IPS DF 6.9 (cell line): ENCODE data around the gene U2SURP.
"Not testable (repeated sequence)": the region's sequence is repeated elsewhere in the genome, so short reads cannot be mapped to it uniquely, and the experiment has no call there.

ENCODE experiments used
- DNase-seq: peaks from one replicate; pipeline ENCODE4 v3.0.0-alpha.2; 2013; ENCODE audit warnings: low read depth, low spot score
- H3K27ac ChIP-seq: one replicate; pipeline ENCODE4 v1.5.1; 2013; ENCODE audit warnings: low read length, control low read depth
- H3K27me3 ChIP-seq: 2 replicates; pipeline ENCODE4 v1.6.1; 2013; ENCODE audit warnings: mild to moderate bottlenecking, low read length; ENCODE audit not compliant: control insufficient read depth, insufficient read depth
- H3K36me3 ChIP-seq: 2 replicates; pipeline ENCODE4 v1.6.1; 2013; ENCODE audit warnings: low read length; ENCODE audit not compliant: control insufficient read depth, insufficient read depth
- H3K4me1 ChIP-seq: 2 replicates; pipeline ENCODE4 v1.6.1; 2013; ENCODE audit warnings: low read length; ENCODE audit not compliant: control insufficient read depth, insufficient read depth
- H3K4me3 ChIP-seq: 2 replicates; pipeline ENCODE4 v1.5.1; 2013; ENCODE audit warnings: mild to moderate bottlenecking, low read length
- H3K9me3 ChIP-seq: 2 replicates; pipeline ENCODE4 v1.6.1; 2013; ENCODE audit warnings: low read length, inconsistent platforms; ENCODE audit not compliant: control insufficient read depth, insufficient read depth
- WGBS: extraction: QIAGEN DNeasy Blood & Tissue Kit; methylation state at CpG from one replicate; pipeline ENCODE4 v1.1.7; 2013; ENCODE audit warnings: mixed read lengths, missing lambda C conversion rate; ENCODE audit not compliant: insufficient read length, insufficient coverage; 5-methylcytosine and 5-hydroxymethylcytosine counted together

The U2SURP gene

GRCh38 chr3:143014921-143015320, 13.6 kb downstream of the U2SURP start:
- Histone ChIP-seq H3K4me1 (no peaks in the 10 kb centered on the region), H3K36me3 (peaks cover 3% of the 10 kb centered on the region; the same call in 1 of the 2 replicates)

GRCh38 chr3:143016321-143016972, 15.1 kb downstream of the U2SURP start:
- H3K27ac ChIP-seq, result no peak overlapping the region
- no CpG with 5 or more reads among the region's 3 CpGs for WGBS
- H3K36me3 ChIP-seq, result peaks cover 5% of the 10 kb centered on the region; the same call in 1 of the 2 replicates
- H3K9me3 ChIP-seq, result no peaks in the 10 kb centered on the region
- DNase-seq, result no peak
- no peak overlapping the region for H3K4me3 ChIP-seq
- no peaks in the 10 kb centered on the region for H3K4me1 ChIP-seq
- H3K27me3 ChIP-seq, result no peaks in the 10 kb centered on the region

More at GRCh38 chr3:143014921-143015320, 13.6 kb downstream of the U2SURP start:
- H3K4me3 ChIP-seq, result no peak overlapping the region
- H3K27ac ChIP-seq, result no peak overlapping the region
- no peaks in the 10 kb centered on the region for H3K27me3 ChIP-seq
- no peaks in the 10 kb centered on the region for H3K9me3 ChIP-seq
- DNase-seq, result no peak

- WGBS, result no CpG with 5 or more reads among the region's 4 CpGs
Measured at GRCh38 chr3:143024351-143024960, 23.1 kb downstream of the U2SURP start.

GRCh38 chr3:143031327-143031726, 30.0 kb downstream of the U2SURP start:
- no peaks in the 10 kb centered on the region for H3K27me3 ChIP-seq
- H3K36me3 ChIP-seq, result peaks cover 7% of the 10 kb centered on the region; the same call in 1 of the 2 replicates
- no peak overlapping the region for H3K27ac ChIP-seq
- DNase-seq, result no peak
- H3K9me3 ChIP-seq, result no peaks in the 10 kb centered on the region
- no peaks in the 10 kb centered on the region for H3K4me1 ChIP-seq
- no CpG with 5 or more reads among the region's 2 CpGs for WGBS
- H3K4me3 ChIP-seq, result no peak overlapping the region

More at GRCh38 chr3:143024351-143024960, 23.1 kb downstream of the U2SURP start:
- H3K27me3 ChIP-seq, result no peaks in the 10 kb centered on the region
- no peaks in the 10 kb centered on the region for H3K9me3 ChIP-seq
- H3K4me3 ChIP-seq, result no peak overlapping the region
- no peak overlapping the region for H3K27ac ChIP-seq
- no peak for DNase-seq
- peaks cover 6% of the 10 kb centered on the region; the same call in 1 of the 2 replicates for H3K36me3 ChIP-seq
- no peaks in the 10 kb centered on the region for H3K4me1 ChIP-seq

GRCh38 chr3:143031796-143032387, 30.5 kb downstream of the U2SURP start:
- not testable (repeated sequence) for H3K36me3 ChIP-seq, DNase-seq
- WGBS, result no CpG with 5 or more reads among the region's 4 CpGs

GRCh38 chr3:143035466-143036211, 34.3 kb downstream of the U2SURP start:
- Histone ChIP-seq H3K4me3 (no peak overlapping the region), H3K36me3 (peaks cover 3% of the 10 kb centered on the region; the same call in 1 of the 2 replicates), H3K9me3 (no peaks in the 10 kb centered on the region), H3K27me3 (no peaks in the 10 kb centered on the region), H3K4me1 (no peaks in the 10 kb centered on the region), H3K27ac (no peak overlapping the region)
- DNase-seq, result no peak
- WGBS, result no CpG with 5 or more reads among the region's 3 CpGs

More at GRCh38 chr3:143031796-143032387, 30.5 kb downstream of the U2SURP start:
- H3K4me3 ChIP-seq, H3K27ac ChIP-seq, H3K9me3 ChIP-seq, H3K4me1 ChIP-seq, H3K27me3 ChIP-seq: not testable (repeated sequence)

DNA sequence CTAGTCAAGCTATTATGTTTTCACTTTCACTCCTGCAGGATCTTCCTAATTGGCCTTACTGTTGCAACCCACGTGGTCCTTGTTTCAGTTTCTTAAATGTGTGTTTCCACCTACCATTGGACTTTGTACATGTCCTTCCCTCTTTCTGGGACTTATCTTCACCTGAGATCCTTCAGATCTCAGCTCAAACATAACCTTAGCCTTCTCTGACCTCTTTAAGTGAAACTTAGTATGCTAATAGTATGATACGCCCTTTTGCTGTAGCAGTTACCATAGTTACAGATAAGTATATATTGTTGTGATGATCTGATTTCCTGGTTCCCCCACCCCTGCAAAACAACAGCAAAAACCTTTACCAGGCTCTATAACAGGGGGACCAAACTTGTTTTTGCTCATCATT, 35.2 kb downstream of the U2SURP start:
- no peaks in the 10 kb centered on the region for H3K4me1 ChIP-seq
- no peaks in the 10 kb centered on the region; the same call in 1 of the 2 replicates for H3K36me3 ChIP-seq
- WGBS, result no CpG with 5 or more reads among the region's 2 CpGs
- H3K27me3 ChIP-seq, result no peaks in the 10 kb centered on the region
- no peaks in the 10 kb centered on the region for H3K9me3 ChIP-seq
- no peak overlapping the region for H3K27ac ChIP-seq
- DNase-seq, result no peak
- no peak overlapping the region for H3K4me3 ChIP-seq

GRCh38 chr3:143037867-143038266, 36.5 kb downstream of the U2SURP start:
- H3K36me3 ChIP-seq, result no peaks in the 10 kb centered on the region; the same call in 1 of the 2 replicates
- H3K27me3 ChIP-seq, result no peaks in the 10 kb centered on the region
- no peak overlapping the region for H3K4me3 ChIP-seq
- no peaks in the 10 kb centered on the region for H3K9me3 ChIP-seq
- H3K27ac ChIP-seq, result no peak overlapping the region
- DNase-seq, result no peak
- H3K4me1 ChIP-seq, result no peaks in the 10 kb centered on the region
- 100% methylated on average over 1 of the region's 2 CpGs for WGBS

GRCh38 chr3:143040261-143040879, 39.0 kb downstream of the U2SURP start:
- Histone ChIP-seq H3K36me3 (peaks cover 9% of the 10 kb centered on the region; the same call in 1 of the 2 replicates), H3K27me3 (no peaks in the 10 kb centered on the region), H3K9me3 (no peaks in the 10 kb centered on the region), H3K4me1 (no peaks in the 10 kb centered on the region), H3K4me3 (no peak overlapping the region), H3K27ac (no peak overlapping the region)
- WGBS, result no CpG with 5 or more reads among the region's 3 CpGs
- DNase-seq, result no peak

- no CpG with 5 or more reads among the region's 1 CpG for WGBS
- DNase-seq, result no peak
- H3K9me3 ChIP-seq, result no peaks in the 10 kb centered on the region
- no peaks in the 10 kb centered on the region for H3K4me1 ChIP-seq
- no peaks in the 10 kb centered on the region for H3K27me3 ChIP-seq
- H3K36me3 ChIP-seq, result peaks cover 13% of the 10 kb centered on the region; the same call in 1 of the 2 replicates
- H3K4me3 ChIP-seq, result no peak overlapping the region
- H3K27ac ChIP-seq, result no peak overlapping the region
Measured at GRCh38 chr3:143041903-143042302, 40.5 kb downstream of the U2SURP start.
